Measurements from ENCODE around the gene RBP5. TPM values are rescaled to one million over a fixed set of nuclear protein-coding genes. Genes with fewer than 3 reads are reported as not detected.

Gene RBP5
- total RNA-seq, 1 experiment from 2014 or later, result 2.7 TPM

- Histone ChIP-seq H2BK12ac (ENCODE audit: insufficient read length, low read depth, low read length) (no peak overlapping the region), H2BK120ac (ENCODE audit: low read depth, low read length, poor library complexity, severe bottlenecking) (no peak overlapping the region), H3K4me1 (ENCODE audit: insufficient read depth, low read length) (no peaks in the 10 kb centered on the region), H3K23me2 (ENCODE audit: insufficient read length, low read depth, low read length, poor library complexity, severe bottlenecking) (no peaks in the 10 kb centered on the region), H2BK20ac (ENCODE audit: low read depth, low read length, poor library complexity, severe bottlenecking) (no peak overlapping the region), H3K9ac (ENCODE audit: extremely low read depth, insufficient read length, low read length) (no peak overlapping the region), H3K18ac (ENCODE audit: insufficient read length, low read depth, low read length) (no peak overlapping the region), H2AK5ac (ENCODE audit: insufficient read length, low read length) (no peak overlapping the region), H3T11ph (ENCODE audit: low read length) (no peak overlapping the region), H3K79me2 (ENCODE audit: insufficient read depth, low read length) (no peaks in the 10 kb centered on the region), H3K27ac (ENCODE audit: insufficient read length, low read depth, low read length) (no peak overlapping the region), H4K20me1 (ENCODE audit: control insufficient read depth, insufficient read depth, insufficient read length) (no peaks in the 10 kb centered on the region), H2AFZ (ENCODE audit: low read length) (no peak overlapping the region), H3K4me2 (ENCODE audit: insufficient read depth, insufficient read length, low read length) (no peak overlapping the region), H4K8ac (replicated peaks; ENCODE audit: insufficient read length, low read depth, low read length) (no peak overlapping the region), H3K79me1 (ENCODE audit: insufficient read depth, low read depth, low read length, poor library complexity, severe bottlenecking) (no peaks in the 10 kb centered on the region), H3K27me3 (ENCODE audit: insufficient read depth, low read length) (no peaks in the 10 kb centered on the region), H3K4ac (ENCODE audit: low read depth, low read length) (no peak overlapping the region), H4K91ac (ENCODE audit: insufficient read length, low read depth, low read length) (no peak overlapping the region), H2BK5ac (ENCODE audit: insufficient read length, low read length) (no peak overlapping the region), H4K5ac (ENCODE audit: insufficient read length, low read depth, low read length) (no peak overlapping the region), H3K23ac (ENCODE audit: insufficient read length, low read depth, low read length) (no peak overlapping the region), H3K14ac (ENCODE audit: insufficient read depth, low read length) (no peak overlapping the region), H3K9me3 (ENCODE audit: control insufficient read depth, low read depth, low read length) (no peaks in the 10 kb centered on the region), H3K56ac (ENCODE audit: insufficient read length, low read depth, low read length) (no peak overlapping the region), H2BK15ac (ENCODE audit: low read depth, low read length) (no peak overlapping the region)
- H3K9me3 Mint-ChIP-seq, result no peaks in the 10 kb centered on the region
- H3K27me3 Mint-ChIP-seq (ENCODE audit: low read depth), result no peaks in the 10 kb centered on the region
- no peak for TF ChIP-seq CTCF (conservative IDR thresholded peaks at IDR 0.05)
- H3K4me3 Mint-ChIP-seq, result no peak overlapping the region
- no peaks in the 10 kb centered on the region for H3K4me1 Mint-ChIP-seq
- no peak for DNase-seq
- H3K27ac Mint-ChIP-seq, result no peak overlapping the region
- H3K36me3 Mint-ChIP-seq (ENCODE audit: insufficient read depth in 1 of 3, low read depth in 3 of 3), result peaks cover 2 to 32% (median 29%) of the 10 kb centered on the region in 3 experiments
- no CpG with 5 or more reads among the region's 4 CpGs for WGBS (ENCODE audit: extremely low coverage, insufficient read length, low lambda C conversion rate)
These were observed 24.1 kb upstream of the RBP5 start for GRCh38 chr12:7152818-7153217.
